T-helper 1 cell treated with Interleukin-12 subunit alpha and Interleukin-12 subunit beta and Interleukin-4 antibody, amounts not matched to agents 30 ng/mL and 1 ng/mL, for 36 hours (primary cell): ENCODE results near the gene RNF113B. TPM values are rescaled to one million over a fixed set of nuclear protein-coding genes. Genes with fewer than 3 reads are reported as not detected.

Experiments used
- intact Hi-C: fragments of 100-400 bp; cut with micrococcal nuclease; formaldehyde crosslinking; loops from one replicate; pipeline ENCODE4 v1.15.1; 2024
- total RNA-seq: library from RNA; stranded (reverse); gene quantifications from 2 replicates; pipeline ENCODE4 v1.2.3, GENCODE V29; 2022

Gene RNF113B
- total RNA-seq, 1 donor from 2014 or later = not detected

DNA sequence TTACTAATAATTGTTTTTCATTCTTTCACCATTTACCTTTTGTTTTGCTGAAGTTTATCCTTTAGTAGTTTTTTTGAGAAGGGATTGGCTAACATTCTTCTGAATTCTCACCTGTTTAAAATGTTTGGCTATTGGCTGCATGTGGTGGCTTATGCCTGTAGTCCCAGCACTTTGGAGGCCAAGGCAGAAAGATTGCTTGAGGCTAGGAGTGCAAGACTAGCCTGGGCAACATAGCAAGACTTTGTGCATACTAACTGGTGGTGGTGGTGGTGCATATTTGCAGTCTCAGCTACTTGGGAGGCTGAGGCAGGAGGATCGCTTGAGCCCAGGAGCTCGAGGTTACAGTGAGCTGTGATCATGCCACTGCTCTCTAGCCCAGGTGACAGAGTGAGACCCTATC is 27.5 kb upstream of the RNF113B start:
- intact Hi-C loops = no loop called here

DNA sequence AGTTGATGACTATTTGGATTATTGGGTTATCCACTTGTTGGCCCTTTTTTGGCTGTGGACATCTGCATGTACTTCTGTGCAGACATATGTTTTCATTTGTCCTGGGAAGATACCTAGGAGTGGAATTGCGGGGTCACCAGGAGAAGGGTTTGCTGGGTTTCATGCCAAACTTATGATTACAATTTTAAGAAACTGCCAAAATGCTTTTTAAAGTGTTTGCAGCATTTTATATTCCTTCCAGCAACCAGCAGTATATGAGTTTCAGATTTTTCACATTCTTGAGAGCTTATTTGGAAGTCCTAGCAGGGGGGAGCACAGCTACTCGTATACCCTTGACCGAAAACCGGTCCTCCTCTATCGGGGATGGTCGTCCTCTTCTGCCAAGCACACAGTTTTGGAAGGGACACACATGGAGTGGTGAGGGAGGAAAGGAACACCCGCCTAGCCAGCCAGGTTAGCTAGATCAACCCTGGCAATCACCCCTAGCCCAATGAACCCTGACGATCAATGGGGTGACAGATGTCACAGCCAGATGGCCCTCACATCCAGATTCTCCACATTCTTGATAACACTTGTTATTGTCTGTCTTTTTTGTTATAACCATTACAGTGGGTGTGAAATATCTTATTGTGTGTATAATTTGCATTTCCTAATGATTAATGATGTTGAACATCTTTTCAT is 26.7 kb upstream of the RNF113B start:
- intact Hi-C loops = no loop called here

DNA sequence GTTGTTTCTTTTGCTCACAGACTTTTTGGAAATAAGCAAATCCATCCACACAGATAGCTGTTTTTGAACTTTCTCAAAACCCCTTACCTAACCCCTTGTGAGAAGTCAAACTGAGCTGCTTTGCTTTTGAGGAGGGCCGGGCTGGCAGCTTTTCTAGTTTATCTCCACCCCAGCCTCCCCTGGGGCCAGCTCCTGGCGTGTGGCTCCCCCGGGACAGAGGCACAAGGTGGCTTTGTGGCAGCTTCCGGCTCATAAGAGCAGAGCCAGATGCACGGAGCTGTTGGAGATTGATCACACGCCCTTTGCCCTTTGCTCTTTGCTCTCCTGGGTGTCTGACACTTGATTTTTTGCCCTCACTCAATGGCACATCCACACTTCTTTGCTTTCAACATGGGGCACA is 24.9 kb upstream of the RNF113B start:
- intact Hi-C loops = no loop called here

DNA sequence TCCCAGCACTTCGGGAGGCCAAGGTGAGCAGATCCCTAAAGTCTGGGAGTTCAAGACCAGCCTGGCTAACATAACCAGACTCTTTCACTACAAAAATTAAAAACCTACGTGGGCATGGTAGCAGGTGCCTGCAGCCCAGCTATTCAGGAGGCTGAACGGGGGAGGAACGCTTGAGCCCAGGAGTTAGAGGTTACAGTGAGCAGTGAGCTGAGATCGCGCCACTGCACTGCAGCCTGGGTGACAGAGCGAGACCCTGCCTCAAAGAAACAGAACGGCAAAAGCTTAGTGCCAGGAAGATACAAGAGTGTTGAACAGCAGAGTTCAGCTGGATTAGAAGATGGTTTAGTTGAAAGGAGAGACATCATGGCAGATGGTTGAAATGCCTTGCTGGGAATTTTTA is 24.1 kb upstream of the RNF113B start:
- intact Hi-C loops = no loop called here

DNA sequence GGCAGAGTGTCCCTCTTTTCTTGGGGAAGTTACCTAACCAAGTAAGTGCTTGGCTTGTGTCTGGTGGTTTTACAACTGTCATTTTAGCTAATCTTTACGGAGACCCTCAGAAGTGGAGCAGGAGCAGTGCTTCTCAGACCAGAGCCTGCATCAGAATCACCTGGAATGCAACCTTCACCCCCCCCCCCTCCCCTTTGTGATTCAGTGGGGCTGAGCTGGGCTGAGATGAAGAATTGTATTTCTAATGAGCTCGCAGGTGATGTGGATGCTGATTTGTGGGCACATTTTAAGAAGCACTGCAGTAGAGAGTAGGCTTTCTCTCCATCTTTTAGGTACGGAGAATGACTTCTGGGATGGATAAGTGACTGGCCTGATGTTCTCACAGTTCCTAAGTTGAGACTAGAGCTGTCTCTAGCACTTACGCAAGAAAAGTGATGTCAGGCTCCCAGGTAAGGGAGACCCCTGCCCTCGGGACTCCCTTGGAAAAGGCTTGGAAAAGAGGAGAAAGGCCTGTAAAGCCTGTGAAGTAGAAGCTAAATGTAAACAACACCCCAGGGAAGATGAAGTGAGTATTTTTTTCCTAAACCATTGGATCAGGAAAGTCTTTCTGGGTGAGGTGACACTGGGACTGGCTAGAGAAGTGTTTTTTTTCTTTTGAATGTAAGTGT is 23.3 kb upstream of the RNF113B start:
- intact Hi-C loops = no loop called here

DNA sequence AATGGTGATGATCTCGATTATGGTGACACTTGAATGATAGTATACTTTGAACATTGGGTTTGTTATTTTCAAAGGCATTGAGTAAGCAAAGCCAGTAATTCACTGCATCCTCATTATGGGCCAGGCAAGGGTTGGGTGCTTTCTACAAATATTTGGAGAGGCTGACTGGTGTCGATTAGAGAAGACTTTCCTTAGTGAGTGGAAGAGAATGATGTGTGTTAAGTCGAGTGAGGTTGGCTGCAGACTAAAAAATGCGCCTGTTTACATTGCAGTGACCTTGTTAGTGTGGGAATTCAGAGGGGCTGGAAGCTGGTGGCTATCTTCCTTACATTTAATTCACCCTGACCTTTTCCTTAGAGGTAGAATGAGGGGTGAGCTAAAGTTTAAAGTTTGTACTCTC is 22.4 kb upstream of the RNF113B start:
- intact Hi-C loops = no loop called here

DNA sequence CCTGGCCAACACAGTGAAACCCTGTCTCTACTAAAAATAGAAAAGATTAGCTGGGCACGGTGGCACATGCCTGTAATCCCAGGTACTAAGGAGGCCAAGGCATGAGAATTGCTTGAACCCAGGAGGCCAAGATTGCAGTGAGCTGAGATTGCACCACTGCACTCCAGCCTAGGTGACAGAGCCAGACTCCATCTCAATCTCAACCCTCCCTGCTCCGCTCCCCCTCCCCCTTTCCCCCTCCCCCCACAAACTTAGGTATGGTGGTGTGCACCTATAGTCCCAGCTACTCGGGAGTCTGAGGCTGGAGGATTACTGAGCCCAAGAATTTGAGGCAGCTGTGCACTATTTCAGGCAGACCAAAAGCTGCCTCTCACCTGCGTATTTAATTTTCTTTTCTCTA is 21.6 kb upstream of the RNF113B start:
- intact Hi-C loops = no loop called here

DNA sequence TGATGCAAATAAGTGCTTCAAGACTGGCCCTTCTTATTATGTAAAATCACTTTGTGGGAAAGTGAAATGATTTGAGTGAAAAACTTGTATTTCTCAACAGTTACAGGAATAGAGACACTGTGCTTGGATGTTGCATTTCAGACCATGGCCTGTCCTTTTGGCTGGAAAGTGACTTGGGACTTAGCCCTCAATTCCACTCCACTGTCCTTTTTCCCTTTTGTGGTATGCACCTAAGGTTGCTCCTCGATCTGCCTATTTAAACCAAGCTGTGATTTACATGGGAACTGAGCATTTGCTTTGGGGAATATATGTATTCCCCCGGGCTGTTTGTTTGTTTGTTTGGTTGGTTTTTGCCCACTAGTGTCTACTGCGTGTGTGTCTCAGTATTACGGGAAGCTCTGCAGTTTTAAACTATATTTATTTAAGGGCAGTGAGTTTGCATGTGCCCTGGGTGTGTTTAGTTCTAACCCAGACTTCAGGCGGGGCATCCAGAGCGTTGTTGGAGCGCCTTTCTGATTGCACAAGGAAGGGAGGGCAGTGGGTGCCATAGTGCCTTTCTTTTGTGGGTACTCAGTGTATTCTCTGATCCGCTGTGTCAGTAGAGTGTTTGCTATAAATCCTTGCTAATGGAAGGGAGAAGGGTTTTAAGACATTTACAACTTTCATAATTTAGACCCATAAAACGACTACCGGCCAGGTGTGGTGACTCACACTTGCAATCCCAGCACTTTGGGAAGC is 18.2 kb upstream of the RNF113B start:
- intact Hi-C loops = no loop called here

DNA sequence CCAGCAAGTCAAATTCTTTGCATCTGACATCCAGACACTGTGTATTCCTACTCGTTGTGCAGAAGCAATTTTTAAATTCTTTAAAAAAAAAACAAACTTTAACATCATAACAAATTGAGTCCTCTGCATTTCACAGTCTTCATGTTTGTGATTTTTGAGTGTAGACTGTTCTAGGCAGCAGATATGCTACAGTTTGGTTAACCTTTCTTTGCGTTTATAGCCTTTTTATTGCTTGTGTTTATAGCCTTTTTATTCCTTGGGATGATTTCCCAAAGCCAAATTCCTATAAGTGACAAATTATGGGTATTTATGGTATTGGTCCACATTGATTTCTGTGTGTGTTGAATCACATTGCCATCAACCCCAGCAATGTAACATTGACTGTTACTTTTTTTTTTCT is 14.9 kb upstream of the RNF113B start:
- intact Hi-C loops = no loop called here

DNA sequence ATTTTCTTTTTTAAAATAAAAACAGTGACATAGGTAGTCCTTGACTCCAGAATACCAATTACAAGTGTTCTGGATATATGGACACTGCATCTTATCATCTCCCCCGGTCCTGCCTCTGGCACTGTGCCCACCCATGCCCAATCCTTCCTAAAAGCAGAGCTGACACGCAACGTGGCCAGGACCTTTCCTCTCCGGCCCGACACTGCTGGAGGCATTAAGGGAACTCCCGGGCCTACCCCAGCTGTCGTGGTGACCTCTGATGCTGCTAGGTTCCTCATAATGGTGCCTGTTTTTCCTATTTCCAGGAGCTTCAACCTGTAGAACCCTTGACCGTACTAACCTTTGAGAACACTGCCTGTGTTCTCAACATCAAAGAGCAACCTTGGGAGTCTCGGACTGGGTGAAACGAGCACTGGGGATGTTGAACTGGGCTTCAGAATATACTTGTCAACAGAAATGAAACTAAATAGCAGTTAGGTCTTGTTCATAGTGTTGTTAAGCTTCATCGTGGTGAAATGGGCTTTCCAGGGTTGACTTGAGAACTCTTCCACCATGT is 13.9 kb upstream of the RNF113B start:
- intact Hi-C loops = no loop called here

DNA sequence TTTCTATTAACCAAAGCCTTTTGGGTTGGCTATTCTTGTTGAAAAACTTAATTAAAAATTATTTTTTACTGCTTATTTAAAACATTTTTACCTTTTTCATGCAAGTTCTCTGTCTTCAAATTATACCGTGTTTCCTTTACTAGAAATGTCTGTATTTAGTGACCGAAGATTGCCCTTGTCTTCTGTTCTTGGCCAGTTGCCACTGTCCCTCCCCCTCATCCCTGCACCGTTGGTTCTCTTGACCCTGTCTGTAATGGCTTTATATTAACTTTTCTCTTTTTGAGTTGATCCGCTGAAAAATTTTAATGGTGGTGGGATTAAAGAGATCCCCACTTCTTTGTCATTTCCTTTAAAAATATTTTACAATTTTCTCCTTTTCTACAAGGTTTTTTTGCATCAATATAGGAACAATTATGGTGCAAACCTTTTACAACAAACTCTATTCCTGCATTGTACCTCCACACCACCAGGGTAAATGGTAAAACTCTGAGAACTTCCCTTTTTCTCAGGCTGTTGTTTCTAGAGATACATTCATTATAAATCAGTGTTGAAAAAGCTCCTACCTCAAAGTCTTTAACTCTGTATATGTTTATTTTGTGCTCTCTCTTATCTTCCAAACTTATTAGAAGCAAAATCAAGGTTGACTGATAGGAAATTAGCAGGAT is 12.9 kb upstream of the RNF113B start:
- intact Hi-C loops = no loop called here

DNA sequence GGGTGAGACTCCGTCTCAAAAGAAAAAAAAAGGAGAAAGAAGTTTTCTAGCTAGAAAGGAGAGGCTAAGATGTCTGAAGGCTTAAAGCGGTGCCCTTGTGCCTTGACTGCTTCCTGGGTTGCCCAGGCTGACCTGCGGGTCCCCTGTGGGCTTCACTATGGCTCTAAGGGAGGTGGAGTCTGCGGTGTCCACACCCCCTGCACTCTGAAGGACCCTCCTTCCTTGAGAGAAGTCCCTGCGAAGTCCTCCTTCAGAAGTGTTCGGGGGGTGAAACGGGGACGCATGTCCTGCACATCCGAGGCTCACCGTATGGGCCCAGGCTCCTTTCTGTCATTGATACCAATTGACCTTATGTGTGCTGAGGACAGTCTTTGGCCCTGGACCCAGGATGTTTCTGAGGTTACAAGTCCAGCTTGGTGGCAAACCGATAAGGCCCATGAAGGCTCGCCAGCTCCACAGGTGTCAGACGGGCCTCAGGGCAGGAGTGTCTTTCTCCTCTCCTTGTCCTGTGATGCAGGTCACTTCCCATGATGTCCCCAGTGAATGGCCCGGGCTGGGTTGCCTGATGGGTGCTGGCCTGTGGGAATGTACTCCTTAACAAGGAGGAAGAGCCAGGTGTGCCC is 11.6 kb upstream of the RNF113B start:
- intact Hi-C loops = no loop called here

DNA sequence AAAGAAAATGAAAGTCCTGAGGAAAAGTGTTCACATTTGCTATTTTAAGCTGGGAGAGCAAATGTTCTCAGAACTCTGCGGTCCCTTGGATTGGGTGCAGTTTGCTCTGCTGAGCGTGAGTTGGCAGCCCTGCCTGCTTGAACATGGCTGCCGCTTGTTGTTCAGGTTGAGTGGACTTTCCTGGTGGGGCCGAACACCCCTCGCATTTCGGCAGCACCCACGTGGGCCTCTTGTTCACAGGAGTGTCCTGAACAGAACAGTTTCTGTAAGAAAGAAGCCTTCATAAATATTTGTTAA is 10.8 kb upstream of the RNF113B start:
- intact Hi-C loops = no loop called here

DNA sequence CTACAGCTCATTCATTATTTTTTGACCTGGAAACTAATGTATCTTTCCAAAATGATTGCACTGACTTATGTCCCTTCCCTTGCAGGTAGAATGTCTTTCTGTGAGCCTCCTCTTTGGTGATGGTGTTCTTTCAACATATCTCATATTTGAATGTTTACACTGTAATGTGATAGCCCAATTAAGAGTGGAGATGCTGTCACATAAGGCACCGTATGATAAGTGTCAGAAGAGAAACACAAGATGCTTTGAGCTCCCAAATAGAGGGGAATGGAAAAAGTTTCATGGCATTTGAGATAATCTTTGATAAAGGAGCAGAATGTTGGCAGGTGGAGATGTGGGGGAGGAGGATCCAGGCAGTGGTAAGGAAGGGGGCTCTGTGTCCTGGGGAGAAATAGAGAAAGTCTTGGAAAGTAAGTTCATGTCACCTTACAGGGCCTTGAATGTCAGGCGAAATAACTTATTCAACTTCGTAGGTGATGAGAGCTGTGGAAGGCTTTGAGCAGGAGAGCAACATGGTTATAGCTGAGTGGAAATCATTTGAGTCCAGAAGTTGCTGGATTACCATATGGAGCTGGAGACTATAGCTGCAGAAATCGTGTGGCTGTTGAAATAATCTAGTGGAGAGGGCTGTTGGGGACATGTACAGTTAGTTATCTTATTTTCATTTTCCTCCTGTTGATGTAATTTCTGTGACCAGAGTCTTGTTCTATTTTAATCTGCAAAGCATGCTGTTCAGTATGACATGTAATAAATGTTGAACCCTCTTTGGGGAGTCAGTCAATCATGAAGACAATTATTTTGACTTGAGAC is 10.3 kb upstream of the RNF113B start:
- intact Hi-C loops = no loop called here

DNA sequence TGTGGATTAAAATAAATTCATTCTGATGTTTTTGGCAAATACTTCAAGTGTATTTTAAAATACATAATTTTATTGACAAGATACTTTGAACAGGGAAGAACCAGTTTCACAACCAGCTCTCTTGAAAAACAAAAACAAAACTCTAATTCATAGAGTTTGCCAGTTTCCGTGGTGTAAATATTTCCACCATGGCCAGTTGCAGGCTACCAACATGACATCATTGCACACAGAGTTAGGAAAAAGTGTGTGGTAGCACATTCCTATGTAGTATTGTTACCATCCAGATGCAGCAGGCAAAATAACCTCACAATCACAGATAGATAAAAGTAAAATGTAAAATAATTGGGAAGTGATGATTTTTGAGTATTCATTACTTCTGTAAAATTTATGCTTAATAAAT is 7.7 kb upstream of the RNF113B start:
- intact Hi-C loops = no loop called here

DNA sequence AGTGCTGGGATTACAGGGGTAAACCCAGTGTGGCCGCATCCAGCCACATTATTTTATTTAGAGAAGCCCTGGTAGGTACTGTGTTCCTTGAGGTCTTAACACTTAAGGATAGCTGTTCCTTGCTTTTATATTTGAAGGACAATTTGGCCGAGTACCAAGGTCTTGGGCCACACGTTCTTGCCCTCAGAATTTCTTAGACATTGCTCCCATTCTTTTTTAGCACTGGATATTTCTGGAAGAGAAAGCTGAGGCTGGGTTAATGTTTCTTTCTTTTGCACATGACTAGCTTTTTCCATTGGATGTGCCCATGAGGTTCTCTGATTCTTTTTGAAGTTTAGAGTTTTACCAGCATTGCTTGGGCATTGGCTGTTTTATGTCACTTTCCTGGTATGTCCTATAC is 5.5 kb upstream of the RNF113B start:
- intact Hi-C loops = no loop called here

DNA sequence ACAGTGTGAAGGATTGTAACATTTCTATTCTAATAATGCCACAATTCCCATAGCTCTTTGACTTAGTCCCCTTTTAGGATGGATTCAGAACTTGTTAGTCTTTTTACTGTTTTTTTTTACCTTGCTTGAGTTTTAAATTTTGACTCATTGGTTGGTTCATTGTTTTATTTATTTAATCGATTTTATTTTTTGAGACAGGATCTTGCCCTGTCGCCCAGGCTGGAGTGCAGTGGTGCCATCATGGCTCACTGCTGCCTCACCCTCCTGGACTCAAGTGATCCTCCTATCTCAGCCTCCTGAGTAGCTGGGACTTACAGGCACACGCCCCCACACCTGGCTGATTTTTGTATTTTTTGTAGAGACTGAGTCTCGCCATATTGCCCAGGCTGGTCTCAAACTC is 5.1 kb upstream of the RNF113B start:
- intact Hi-C loops = no loop called here

DNA sequence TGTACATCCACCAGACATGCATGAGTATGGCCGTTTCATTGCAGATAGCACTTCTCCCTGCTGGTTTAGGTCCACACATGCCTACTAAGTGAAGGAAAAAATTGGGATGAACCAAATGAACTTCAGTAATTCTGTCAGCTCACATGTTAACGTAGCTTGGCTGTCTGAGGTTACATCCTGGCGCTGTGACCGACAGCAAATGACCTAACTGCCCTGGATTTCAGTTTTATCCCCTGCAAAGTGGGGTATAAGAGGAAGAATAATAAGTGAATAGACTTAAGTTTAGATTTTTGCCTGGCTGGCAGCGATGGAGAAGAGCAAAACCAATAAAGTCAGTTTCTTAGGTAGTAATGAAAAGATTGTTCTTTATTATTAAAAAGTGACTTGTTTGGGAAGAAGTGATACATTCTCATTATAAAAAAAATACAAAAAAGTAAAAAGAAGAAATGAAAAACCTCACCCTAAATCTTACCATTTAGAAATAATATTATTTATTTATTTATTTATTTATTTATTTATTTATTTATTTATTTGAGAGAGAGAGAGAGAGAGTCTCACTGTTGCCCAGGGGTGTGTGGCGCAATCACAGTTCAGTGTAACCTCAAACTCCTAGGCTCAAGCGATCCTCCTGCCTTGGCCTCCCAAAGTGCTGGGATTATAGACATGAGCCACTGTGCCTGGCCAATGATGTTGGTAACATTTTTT is 4.2 kb upstream of the RNF113B start:
- intact Hi-C loops = no loop called here

DNA sequence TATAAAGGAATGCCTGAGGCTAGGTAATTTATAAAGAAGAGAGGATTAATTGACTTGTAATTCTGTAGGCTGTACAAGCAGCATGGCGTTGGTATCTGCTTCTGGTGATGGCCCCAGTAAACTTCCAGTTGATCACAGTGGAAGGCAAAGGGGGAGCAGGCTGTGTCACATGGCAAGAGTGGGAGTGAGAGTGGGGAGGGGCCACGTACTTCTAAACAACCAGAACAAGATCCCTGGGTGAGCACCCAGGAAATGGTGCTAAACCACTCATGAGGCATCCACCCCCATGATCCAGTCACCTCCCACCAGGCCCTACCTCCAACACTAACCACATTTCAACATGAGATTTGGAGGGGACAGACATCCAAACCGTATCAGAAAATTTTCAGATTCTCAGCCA is 3.0 kb upstream of the RNF113B start:
- intact Hi-C loops = no loop called here

DNA sequence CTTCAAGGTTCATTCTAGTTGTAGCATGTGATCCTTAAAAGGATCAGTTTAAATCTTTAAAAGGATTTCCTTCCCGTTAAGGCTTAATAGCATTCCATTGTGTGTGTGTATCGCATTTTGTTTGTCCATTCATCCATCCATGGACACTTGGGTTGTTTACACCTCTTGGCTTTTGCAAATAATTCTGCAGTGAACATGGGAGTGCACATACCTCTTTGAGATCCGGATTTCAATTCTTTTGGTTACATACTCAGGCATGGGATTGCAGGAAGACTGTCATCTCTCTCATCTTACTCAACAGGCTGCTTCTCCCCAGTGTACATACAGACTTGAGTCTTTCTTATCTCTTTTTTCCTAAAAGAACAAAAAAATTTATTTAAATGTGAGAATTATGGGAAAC is 1.2 kb downstream of the RNF113B start:
- intact Hi-C loops = no loop called here
